Ammon's horn (tissue), 1 donor: Measurements from ENCODE around the gene DYNC2I2.
"Not testable (repeated sequence)": the region's sequence is repeated elsewhere in the genome, so short reads cannot be mapped to it uniquely, and the experiment has no call there.

Experiments used
- DNase-seq: peaks from one replicate; pipeline ENCODE4 v3.0.0-alpha.2; 2016; ENCODE audit warnings: low spot score

Gene DYNC2I2

DNA sequence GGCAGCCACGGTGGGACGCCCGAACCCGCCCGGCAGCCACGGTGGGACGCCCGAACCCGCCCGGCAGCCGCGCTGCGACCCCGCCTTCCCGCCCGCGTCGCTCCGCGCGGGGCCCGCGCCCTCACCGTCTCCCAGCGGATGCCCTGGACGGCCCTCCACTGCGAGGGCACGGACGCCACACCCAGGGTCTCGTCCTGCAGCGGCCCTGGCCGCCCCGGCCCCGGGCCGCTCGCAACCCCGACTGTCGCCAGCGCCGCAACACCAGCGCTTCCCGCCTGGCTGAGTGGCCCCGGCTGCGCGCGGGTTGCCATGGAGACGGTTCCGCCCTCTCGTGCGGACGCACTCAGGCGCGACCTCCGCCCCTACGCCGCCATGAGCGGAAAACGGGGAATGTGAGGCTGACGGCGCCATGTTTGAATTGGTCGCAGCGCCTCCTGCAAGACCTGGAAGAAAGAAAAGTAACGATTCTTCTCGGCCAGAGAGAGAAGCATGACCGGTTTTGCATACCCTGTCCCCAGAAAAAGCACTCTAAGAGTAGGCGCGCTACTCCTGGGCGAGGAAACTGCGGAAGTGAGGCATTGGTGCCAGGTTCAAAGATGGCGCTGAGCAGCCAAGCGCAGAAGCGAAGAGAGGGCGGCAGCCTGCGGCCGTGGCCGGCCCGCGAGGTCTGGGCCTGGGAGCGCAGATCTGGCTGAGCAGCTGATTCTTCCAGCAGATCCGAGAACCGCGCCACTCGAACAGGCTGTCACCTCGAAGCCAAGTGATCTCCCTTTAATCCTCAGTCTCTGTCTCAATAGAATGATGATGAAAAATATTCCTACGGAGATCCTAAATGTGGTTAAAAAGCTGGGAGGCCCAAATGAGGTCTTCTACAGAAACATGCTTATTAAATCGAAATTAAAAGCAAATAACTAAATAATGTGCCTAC, at the start of gene DYNC2I2:
Gene DYNC2I2 (minus strand): TSS at position 432 of the 928 bp plus-strand sequence. CDS start 121 bp downstream, at position 311.
- peak; percentile 97 for DNase-seq

DNA sequence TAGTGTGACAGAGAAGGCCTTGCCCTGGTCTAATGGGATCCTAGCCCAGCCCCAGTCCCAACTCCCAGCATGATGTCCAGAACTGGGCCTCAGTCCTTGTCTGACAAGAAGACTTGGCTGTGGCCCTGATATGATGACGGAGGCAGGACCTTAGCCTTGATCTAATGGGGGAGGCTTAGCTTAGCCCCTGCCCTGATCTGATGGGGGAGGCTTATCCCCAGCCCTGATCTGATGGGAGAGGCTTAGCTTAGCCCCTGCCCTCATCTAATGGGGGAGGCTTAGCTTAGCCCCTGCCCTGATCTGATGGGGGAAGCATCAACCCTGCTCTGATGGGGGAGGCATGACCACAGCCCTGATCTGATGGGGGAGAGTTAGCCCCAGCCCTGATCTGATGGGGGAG, 49.4 kb upstream of the DYNC2I2 start:
- no peak for DNase-seq

DNA sequence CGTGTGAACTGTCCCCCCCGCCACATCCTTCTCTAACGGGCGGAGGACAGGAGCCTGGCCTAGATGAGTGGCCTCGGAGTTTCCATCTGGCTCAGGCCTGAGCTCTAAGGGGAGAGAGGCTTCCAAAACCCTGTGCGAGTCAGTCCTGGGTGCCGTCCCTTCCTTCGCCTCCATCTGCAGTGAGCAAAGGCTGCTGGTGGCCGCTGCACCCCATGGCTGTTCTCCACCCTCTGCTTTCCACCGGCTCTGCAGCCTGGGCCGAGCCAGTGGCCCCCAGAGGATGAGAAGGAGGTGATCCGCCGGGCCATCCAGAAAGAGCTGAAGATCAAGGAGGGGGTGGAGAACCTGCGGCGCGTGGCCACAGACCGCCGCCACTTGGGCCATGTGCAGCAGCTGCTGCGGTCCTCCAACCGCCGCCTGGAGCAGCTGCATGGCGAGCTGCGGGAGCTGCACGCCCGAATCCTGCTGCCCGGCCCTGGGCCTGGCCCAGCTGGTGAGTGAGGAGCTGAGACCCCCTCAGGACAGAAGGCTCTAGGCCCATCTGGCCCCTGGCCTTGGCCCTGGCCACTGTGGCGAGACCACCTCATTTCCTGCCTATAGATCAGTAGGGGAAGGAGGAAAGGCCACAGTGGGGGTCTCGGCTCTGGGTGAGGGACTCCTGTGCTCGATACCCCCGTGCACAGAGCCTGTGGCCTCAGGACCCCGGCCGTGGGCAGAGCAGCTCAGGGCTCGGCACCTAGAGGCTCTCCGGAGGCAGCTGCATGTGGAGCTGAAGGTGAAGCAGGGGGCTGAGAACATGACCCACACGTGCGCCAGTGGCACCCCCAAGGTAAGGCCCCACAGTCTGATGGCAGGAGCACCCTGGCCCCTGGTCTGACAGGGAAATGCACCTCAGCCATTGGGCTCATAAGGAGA, 48.7 kb upstream of the DYNC2I2 start:
- no peak for DNase-seq

DNA sequence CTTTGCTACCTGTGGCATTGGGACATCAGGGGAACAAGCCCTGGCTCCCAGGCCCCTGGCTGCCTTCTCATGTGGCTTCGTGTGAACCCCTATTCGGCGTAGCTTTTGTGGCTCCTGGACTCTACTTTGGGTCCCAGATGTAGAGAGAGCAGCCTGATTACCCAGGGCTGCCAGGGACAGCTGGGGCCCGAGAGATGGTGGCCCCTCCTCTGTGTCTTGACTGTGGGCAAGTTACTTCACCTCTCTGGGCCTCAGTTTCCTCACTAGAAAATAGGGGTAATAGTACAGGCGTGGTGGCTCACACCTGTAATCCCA, 47.7 kb upstream of the DYNC2I2 start:
- no peak for DNase-seq

DNA sequence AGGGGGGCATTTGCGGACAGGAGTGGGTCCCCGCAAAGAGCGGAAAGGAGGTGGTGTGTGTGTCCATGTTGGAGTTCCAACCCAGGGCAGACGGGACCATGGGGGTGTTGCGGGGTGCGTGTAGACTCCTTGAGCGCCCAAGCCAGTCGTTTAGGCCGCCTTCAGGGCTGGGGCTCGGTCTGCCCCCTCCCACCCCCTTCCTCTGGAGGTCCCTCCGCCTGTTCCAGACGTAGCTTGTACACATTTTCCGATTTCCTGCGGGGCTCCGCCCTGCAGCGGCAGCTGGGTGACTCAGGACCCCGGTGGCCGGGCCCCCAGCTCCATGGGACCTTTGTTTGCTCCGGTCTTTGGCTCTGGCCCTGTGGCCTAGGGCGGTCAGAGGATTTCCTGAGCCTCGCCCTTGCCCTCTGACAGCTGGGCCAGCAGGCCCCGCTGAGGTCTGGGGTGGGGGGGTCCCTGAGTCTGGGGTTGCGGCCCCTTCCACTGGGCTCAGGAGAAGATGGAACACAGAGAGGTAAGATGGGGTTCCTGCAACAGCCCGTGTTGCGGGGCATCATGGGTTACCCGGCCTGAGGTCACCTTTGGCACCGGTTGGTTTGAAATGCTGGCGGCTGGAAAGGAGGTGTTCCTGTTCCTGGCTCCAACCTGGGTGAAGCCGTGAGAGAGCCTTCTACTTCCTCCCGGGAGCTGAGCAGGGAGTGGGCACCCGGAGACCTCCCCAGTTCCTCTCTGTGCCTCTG, 47.1 kb upstream of the DYNC2I2 start:
- DNase-seq, result no peak

DNA sequence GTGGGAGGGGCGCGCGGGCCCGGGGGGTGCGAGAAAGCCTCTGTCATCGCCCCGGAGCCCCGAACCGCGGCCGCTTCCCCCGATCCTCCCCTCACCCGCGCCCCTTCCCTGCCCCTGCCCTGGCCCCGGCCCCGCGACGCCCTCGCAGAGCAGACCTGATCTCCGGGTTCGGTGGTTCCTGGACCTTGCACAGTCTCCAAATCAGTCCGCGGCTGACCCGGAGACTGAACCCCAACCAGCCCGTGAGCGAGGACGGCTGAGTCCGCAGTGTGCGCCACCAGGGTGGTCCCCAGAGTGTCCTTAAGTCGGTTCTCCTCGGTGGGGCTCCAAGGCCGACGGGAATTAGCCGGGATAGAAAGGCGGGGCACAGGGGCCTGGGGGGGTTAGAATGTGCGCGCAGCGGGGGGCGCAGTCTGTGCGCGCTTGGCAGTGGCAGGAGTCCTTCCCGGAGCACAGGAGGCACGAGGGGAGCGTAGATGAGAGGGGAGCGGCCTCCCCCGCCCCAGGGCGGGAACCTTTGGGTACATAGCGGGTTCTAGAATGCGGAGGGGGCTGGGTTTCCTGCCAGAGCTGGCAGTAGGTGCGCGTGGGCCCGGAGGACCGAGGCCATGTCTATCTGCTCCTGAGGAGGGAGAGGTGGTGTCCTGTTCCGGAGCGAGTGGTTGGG, 46.4 kb upstream of the DYNC2I2 start:
- no peak for DNase-seq

DNA sequence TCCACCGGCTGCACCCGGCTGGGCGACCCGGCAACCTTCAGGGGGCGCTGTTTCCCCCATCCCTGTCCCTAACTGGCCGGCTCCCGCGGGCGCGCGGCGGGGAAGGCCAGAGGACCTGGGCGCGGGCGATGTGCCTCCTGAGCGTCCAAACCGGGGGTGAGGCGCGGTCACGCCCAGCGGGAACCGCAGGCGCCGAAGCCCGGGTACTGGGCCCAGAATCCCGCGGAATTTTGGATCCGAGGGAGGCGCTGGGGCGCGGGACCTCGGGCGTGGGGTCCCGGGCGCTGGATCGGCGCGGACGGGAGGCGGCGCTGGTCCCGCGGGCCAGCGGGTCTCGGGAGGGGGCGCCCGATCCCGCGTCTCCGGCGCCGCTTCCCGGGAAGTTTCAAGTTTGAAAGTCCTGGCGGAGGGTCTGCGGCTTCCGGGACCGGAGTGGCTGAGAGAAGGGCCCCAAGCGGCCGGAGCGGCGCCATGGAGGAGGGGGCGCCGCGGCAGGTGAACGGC, 45.9 kb upstream of the DYNC2I2 start, which contains the start of gene PKN3:
Gene PKN3 (plus strand): TSS at position 59 of the 504 bp plus-strand sequence. CDS start 413 bp downstream, at position 472.
- peak; percentile 75 for DNase-seq

DNA sequence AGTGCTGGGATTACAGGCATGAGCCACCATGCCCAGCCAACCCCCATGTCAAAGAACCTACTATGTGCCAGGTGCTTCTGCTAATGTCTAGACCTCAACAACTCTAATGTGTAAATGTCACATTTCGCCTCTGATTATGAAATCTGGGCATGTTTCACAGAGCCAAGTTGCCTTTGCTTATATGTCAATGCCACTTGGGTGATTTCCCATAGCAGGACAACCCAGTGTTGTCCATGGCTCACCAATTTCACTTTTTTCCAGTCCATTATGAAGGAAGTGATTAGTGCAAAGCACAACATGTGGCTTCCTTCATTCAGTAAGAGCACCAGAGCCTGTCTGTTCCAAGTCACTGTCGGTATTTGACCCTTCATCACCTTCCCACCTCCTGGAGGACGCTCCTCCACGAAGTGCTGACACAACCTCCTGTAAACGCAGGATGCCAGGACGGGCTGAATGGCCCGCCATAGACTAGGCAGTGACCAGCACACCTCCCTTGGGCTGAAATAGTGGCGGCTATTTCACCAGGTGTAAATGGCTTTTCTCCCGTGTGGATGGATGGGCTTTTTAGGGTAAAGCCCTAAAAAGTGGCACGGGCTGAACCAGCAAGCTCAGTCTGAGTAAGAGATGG, 44.7 kb upstream of the DYNC2I2 start:
- no peak for DNase-seq

DNA sequence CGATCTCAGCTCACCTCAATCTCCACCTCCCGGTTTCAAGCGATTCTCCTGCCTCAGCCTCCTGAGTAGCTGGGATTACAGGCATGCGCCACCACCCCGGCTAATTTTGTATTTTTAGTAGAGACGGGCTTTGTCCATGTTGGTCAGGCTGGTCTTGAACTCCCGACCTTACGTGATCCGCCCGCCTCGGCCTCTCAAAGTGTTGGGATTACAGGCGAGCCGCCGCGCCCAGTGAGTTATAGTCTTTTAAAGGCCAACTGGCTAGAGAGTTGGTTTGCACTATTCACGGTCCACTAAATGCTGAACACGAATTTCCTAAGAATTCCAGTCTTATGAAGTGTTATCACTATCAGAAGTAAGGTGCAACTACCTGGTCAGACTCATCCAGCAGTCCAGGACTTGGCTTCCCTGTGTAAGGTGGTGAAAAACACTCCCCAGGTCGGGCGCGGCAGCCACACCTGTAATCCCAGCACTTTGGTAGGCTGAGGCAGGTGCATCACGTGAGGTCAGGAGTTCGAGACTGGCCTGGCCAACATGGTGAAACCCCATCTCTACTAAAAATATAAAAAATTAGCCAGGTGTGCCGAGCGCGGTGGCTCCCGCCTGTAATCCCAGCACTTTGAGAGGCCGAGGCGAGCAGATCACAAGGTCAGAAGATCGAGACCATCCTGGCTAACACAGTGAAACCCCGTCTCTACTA, 42.6 kb upstream of the DYNC2I2 start:
- DNase-seq, result not testable (repeated sequence)

DNA sequence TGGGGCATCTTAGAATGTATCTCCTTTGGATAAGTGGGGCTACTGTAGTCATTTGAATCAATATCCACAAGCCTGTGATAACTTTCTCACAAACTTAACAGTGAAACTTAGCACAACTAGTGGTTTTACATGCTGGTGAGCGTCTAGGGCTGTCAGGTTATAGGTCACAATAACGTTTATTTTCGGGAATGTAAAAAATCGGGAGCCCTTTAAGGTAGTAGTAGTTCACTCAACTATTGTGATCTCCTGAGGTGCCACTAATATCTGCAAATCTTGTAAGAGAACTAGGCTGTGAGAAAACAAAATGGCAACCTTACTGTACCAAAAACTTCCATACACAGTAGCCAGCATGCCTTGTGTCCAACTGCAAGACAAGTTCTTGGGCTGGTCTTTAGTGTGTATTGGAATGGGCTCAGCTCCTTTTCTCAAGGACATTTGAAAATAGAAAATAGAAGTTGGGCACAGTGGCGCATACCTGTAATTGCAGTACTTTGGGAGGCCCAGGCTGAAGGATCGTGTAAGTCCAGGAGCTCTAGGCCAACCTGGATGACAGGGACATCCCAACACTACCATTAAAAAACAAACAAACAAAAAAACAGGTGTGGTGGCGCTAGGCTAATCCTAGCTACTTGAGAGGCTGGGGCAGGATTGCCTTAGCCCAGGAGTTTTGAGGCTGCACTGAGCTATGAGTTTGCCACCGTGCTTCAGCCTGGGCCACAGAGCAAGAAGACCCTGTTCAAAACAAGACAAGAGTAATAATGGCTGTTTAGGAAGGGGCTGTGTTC, 40.5 kb upstream of the DYNC2I2 start:
- DNase-seq, result no peak

DNA sequence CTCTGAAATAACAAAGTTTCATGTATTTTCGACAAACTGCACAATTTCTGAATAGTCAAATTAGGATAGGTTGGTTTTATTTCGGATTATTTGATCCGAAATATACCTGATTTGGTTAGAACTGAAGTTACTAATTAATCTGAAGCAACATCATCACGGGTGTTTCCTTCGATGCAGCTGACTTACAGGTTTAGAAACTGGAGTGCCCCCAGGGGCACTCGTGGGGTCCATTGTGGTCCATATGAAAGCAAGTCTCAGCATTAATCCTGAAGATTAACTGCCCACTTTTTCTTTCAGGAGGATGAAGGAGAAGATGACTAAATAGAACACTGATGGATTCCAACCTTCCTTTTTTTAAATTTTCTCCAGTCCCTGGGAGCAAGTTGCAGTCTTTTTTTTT, 37.7 kb upstream of the DYNC2I2 start:
- DNase-seq, result no peak

DNA sequence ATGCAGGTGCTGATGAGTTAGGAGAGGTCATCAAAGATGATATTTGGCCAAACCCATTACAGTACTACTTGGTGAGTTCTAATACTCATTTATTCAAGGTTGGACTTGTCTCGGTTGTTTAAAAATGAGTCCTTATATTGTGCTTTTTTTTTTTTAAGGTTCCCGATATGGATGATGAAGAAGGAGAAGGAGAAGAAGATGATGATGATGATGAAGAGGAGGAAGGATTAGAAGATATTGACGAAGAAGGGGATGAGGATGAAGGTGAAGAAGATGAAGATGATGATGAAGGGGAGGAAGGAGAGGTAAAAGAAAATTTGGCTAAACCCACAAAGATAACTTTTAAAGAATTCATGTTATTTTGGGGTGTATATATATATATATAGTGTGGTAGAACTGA, 37.1 kb upstream of the DYNC2I2 start:
- not testable (repeated sequence) for DNase-seq

DNA sequence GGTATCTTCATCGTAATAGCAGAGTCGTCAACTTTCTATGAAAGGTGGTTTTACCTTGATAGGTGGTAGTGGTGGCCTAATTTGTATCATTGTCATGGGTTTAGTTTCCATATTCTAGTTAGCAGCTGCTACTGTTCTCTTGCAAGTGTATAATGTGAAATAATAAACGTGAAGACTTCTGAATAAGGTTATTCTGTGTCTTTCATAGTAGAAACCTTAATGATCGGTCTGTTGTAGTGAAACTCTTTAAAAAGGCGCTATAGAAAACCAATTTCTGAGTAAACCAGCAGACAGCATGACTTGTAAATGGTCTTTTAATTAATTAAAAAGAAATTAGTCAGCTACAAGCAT, 34.0 kb upstream of the DYNC2I2 start:
- no peak for DNase-seq

DNA sequence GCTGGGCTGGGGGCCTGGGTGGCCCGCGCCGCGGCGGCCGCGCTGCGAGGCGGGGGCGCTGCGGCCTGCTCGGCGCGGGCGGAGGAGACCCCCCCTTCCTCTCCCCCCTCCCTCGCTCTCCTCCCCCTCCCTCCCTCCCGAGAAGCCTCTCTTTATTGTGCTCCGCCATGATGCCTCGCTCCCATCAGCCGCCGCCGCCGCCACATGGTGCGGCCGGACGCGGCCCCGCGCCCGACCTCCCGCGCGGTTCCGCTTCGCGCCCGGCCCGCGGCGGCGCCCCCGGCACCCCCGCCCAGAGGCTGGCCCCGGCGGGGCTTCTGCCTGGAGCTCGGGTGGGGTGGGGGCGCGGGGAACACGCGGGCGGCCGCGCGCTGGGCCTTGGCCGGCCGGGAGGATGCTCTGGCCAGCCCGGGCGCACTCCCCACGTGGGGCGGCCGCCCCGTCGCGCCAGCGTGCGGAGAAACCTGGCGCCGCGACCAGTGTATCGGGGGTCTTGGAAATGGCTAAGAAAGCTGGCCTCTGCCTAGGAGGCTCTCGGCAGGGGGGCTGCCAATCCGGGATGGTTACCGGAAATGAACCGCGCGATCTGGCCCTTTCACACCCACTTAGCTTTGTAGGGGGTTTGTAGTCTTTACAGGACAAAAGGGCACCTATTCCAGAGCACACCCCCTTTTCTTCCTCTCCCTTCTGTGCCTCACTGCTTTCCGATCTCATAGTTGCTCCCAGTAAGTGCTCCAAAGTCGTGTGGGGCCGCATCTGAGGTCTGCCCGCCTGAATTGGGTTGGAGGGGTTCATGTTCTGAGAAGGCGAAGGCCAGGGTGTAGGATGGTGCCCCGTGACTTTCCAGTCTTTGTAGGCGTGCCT, 33.4 kb upstream of the DYNC2I2 start:
- peak; percentile 67 for DNase-seq

DNA sequence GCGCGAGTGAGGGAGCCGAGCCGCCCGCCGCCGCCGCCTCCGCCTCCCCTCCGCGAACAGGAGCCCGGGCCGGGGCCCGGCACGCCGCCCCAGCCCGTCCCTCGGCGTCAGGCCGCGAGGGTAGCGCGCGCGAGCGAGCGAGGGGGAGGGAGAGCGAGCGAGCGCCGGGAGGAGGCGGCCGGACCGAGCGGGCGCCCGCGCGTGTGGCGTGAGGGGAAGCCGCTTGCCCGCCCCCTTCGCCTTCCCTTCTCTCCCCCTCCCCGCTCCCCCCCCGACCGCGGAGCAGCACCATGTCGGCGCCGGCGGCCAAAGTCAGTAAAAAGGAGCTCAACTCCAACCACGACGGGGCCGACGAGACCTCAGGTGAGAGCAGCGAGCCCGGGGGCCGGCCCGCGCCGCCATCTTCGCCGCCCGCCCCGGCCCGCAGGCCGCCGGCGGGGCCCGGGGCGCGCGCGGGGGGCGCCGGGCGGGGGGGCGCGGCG, 32.7 kb upstream of the DYNC2I2 start:
- DNase-seq, result peak; percentile 47

DNA sequence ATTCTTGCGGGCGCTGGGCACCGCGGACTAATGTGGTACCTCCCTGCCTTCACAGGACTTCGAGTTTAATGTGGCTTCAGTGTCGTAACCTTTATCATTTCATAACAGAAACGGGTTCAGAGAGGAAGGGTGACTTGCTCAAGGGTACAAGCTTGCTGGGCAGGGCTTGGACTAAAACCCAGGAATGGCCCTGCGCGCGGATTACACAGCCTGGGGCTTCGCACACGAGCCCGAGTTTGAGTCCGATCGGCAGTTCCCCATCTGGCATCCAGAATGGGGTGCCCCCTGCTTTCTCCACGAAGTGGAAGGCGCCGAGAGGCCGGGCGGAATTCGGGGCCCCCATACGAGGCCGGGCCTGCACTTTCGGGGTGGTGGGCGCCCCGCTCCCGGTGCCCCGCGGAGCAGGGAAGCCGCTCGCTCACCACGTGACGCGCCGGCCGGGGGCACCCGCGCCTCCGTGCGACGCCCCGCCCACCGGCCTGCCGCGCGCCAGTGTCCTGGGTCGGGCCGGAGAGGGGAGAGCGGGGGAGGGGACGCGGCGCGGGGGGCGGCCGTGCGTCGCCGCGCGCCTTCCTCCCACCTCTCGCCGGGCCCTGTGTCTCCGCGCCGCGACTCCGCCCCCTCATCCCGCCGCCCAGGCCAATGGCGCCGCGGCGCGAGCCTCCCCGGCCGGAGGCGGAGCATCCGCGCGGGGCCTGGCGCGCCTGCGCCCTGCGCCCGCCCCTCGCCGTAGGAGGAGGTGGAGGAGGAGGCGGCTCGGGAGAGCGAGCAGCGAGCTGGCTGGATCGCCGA, 32.0 kb upstream of the DYNC2I2 start, which contains the start of gene SET:
Gene SET (plus strand): TSS at position 722 of the 792 bp plus-strand sequence. CDS start 361 bp downstream, outside the sequence.
- DNase-seq, result peak; percentile 96

DNA sequence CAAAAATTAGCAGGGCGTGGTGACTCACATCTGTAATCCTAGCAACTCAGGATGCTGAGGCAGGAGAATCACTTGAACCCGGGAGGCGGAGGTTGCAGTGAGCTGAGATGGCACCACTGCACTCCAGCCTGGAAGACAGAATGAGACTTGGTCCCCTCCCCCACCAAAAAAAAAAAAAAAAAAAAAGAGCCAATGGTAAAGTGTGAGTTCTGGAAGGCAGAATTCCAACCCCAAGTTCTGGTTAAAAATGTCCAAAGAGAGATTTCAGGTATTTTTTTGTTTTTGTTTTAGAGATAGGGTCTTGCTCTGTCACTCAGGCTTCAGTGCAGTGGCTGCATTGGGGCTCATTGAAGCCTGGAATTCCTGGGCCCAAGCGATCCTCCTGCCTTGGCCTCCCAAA, 30.8 kb upstream of the DYNC2I2 start:
- DNase-seq, result no peak
